Activated CD4-positive, alpha-beta T cell treated with anti-CD3 and anti-CD28 coated beads for 4 hours (primary cell): ENCODE data around the gene LRP1B.

Source experiments
- DNase-seq, 2 donors: peaks; one replicate each; pipeline ENCODE4 v3.0.0-alpha.2; 2020

Gene LRP1B

GRCh38 chr2:140869107-140869506, 1261.7 kb downstream of the LRP1B start:
- no peak for DNase-seq

DNA sequence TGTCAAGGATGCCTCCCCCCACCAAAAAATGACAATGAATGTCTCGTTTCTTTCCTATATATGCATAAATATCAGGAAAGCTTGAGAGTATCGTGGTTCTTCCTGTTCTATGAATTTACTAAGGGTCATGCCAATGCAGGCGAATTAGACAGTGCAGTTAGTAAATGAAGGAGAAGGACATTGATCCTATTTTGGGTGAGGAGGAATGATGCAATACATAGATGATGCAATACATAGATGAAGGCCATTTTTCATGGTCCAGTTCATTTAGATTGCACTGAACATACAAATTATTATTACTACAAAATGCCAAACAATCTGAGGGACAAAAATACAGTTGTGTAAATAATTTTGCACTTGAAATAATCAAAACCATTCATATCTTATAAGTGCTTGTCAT, 1265.0 kb downstream of the LRP1B start:
- DNase-seq, result no peak

DNA sequence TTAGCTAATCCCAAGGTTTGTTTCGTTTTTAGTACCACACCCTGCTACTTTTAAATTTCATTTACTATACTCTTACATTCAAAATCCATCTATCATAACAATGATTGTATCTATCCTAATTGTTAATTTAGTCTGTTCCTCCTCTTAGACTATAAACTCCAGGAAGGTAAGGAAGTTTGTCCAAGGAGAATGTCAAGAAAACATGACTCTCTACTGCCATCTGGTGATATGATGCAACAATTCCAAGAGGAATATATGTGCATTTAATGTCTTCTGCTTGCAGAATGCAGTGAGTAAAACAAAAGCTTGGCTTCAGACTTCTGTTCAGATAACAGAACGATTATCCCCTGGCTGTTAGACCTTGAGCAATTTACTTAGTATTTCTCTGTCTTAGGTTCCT, 1267.1 kb downstream of the LRP1B start:
- no peak for DNase-seq

- no peak for DNase-seq
These were observed 1268.6 kb downstream of the LRP1B start for GRCh38 chr2:140862181-140862580.

DNA sequence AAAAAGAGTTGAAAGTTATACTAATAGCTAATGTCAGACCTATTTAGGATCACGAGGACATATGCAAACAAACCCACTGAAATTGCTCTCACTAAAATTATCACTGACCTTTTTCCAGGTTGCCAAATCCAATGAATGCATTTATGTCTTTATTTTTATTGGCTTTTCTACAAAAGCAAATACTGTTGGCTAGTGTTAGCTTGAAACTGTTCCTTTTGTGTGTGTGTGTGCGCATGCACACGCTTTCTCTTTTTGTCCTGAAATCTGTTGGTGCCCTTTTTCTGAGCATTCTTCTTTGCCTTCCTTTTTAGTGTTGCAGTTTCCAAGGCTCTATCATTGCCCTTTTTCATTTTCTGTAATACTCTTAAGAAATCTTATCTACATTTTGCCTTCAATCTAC, 1269.2 kb downstream of the LRP1B start:
- DNase-seq, result no peak

GRCh38 chr2:140855471-140855870, 1275.3 kb downstream of the LRP1B start:
- DNase-seq, result no peak

DNA sequence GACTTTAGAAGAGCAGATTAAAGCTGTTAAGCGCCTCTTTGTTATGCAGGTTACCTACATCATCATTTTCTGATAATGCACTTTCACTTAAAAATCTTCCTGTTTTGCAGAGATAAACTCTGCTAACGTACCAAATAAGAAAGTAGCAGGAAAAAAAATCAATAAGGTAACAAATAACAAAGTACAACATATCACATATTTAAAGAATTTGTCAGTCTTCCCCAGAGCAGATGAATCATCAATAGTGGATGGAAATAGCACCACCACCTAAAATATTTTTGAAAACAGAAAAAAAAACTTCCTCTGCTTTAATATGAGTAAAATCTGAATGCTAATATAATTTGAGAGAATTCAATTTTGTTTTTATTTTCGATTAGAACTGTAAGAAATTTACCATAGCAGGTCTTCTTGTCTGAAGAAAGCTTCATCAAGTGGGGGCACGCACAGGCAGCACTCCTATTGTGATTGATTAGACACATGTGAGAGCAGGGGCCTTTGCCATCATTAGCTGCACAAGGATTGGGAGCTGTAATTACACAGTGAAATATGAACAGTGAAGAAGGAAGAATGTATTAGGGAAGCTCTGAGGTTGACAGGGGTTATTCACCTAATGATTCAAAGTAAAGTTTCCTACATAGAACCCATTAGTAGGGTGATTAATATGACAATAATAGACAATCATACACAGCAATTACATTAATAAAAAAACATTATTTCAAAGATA, 1279.4 kb downstream of the LRP1B start:
- DNase-seq, result no peak

DNA sequence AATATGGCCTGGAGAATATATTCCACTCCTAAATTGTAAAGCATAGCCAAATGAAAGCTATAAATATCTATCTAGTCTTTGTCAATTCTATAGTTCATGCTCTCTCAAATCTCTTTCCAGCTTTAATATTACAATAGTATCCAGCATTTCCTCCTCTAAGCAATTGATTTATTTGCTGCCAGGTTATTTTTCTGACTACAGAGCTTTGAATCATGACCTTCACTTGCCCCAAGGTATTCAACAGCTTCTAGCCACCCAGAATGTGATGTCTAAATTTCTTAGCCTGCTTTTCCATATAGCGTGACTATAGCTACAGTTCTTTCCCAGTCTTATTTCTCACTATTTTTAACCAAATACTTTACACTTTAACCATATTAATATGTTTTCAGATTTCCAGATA, 1287.6 kb downstream of the LRP1B start:
- DNase-seq, result no peak

DNA sequence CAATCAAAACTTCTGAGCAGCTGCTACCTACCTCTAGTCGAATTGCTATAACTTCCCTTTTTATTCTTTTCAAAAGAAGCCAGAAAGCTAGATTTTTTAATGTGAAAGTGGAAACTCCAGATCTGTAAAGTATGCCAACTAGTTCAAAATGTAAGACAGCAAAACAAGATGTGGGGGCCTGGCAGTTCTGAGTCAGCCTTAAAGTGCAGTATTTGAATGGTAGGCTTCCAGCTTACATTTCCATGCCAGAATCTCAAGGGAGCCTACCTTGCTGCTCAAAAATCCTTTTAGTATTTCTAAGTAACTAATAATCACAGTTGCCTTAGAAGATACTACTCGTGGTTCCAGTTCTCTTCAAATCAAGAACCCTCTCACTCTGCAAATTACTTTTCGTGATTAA, 1288.7 kb downstream of the LRP1B start:
- DNase-seq, result no peak

- DNase-seq, result no peak
These were observed 1289.7 kb downstream of the LRP1B start for GRCh38 chr2:140841141-140841540.

DNA sequence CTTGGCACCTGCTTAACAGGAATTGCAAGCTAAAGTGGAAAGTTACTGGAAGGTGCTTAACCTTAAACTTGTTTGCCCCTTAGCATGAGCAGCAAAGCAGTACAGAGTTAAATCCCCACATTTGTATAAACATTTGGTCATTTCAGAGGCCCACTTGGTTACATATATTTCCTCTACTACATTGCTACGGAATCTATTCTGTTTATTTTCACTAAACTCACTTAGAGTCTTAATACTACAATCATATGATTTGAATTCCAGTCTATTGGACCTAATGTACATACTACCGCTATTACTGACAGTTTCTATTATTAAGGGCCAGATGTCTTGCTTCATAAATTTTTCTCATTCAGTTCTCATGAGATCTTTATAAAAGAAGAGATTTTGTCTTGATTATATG, 1294.0 kb downstream of the LRP1B start:
- no peak for DNase-seq

GRCh38 chr2:140835079-140835478, 1295.7 kb downstream of the LRP1B start:
- no peak for DNase-seq

DNA sequence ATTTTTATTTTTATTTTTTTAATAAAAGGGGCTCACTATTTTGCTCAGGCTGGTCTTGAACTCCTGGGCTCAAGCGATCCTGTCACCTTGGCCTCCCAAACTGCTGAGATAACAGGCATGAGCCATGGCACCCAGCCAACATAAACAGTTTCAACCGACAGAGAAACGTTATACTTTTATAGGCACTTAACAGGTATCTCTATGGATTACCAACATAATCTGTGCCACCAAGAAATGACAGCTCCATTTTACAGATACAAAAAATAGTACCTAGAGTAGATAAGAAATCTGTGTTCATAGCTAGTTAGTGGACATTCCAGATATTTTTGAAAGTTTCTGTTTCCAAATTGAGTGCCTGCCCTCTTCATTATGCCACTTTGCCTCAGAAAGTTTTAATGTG, 1316.7 kb downstream of the LRP1B start:
- no peak for DNase-seq

DNA sequence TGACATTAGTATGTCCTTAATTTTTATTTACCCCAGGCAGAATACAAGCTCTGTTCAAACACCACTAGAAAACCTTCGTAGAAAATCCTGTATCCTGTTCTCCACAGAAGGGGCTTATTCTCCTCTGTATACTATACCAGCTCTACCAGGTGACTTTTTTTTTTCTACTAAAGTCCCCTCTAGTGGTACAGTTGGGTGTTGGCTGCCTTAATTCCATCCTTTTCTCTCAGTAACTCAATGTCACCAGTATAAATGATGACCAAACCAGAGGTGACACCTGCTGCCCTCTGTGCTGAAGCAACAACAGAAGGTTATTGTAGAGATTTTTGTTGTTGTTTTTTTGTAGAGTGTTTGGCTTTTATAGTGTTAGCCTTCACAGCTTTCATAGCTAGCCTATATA, 1322.0 kb downstream of the LRP1B start:
- DNase-seq, result no peak

DNA sequence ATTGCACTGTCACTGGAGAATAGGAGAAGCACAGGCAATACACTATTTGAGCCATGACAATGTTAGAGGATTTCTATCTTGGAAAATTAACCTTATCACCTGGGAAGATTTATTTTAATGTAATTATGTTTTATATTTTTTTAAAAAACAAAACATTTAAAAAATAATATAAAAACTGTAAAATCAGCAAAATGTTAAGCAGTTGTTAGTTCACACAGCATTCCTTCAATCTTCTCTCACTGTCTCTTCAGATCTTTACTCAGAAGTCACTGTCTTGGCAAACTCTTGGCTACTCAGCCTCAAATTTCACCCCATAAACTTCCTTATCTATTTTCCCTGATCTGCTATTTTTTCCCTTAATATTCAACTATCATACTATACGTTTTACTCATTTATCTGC, 1322.6 kb downstream of the LRP1B start:
- DNase-seq, result no peak

DNA sequence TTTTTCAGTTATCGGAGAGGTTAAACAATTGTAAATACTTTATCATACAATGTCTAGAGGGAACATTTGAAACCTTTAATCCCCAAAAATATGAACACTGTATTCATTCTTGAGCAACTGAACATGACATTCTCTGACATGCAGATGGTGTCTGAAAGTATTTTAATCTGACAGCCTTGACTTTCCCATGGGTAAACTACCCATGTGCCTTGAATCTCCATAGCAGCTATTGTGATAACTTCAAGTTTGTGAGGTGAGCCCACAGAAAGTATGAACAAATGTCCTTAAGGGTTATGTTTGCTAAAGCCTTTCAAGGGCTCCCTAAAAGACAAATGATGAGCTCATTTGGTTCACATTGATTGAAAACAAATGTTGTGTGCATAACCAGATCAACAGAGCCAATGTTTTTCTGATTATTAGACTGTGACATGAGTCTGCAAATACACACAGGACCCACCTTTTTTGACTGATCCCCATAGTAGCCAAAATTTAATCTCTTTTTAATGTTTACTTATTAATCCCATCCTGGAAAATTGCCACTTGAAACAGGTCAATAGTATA, 1326.0 kb downstream of the LRP1B start:
- no peak for DNase-seq

GRCh38 chr2:140801311-140801710, 1329.5 kb downstream of the LRP1B start:
- no peak for DNase-seq

DNA sequence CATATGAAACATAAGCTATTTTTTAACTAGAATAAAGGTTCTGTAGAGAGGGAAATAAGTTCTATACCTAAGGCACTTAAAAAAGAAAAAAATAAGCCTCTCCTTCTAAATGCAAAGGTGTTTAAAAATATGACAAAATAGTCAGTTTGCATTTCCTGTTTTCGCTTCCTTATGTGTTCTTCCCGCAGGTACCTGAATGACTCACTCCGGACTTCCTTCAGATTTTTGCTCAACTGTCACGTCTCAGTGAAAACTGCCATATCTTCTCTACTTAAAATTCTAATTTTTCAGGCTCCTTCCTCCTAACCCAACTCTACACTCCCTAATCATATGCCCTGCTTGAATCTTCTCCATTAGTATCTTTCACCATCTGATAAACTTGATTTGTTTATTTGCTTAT, 1333.1 kb downstream of the LRP1B start:
- DNase-seq, result no peak

- no peak for DNase-seq
These were observed 1339.0 kb downstream of the LRP1B start for GRCh38 chr2:140791802-140792201.

GRCh38 chr2:140786585-140786984, 1344.2 kb downstream of the LRP1B start:
- no peak for DNase-seq

DNA sequence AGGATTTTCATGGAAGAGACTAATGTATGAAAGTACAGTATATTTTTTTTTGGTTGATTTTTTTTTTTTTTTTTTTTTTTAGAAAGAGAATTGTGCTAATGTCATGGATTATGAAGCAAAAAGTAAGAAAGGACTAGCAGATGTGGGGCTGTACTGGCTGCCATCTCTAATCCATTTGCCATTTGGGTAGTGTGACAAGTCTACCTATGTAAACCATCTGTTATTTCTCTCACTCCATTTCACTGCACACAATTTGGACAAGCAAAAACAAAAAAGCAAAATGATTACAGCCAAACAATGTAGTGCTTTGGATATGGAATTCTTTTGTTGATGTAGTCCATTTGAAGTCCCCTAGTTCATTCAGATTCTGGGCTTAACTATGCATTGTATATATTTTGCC, 1355.4 kb downstream of the LRP1B start:
- DNase-seq, result no peak

DNA sequence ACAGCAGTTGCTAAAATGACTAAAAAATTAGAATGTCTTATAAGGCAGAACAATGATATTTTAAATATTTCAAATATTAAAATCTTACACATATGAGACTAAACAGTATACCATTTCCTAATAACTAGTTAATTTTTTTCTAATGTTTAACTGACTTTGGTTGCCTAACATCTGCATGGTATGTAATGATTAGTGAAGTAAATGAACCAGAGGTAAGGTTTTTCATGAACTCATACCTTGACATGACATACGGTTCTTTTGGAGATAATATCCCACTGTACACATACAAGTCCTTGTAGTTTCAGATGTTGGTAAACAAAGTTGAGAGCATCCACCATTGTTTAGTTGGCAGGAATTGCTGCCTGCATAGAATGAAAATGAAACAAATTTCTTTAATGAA, 1360.2 kb downstream of the LRP1B start:
- no peak for DNase-seq

DNA sequence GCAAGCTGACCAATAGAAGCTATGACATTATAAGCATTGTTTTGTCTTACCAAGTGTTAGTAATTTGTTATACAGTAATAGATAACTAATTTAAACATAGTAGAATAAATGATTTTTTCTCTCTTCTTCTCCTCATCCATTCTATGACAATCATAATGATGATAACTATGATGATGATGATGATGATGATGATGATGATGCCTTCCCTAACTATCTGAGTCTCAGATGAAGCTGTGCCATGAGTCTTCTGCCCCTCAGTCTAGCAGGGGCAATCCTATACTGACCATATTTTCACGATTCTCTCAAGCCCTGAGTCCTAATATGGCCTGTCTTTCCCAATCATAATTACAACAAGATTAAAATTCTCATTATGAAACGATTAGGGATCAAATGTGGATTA, 1369.0 kb downstream of the LRP1B start:
- no peak for DNase-seq

- no peak for DNase-seq
These were observed 1371.2 kb downstream of the LRP1B start for GRCh38 chr2:140759426-140760156.
